ENCODE measurements around the gene C1QTNF9.
"Not testable (repeated sequence)": the region's sequence is repeated elsewhere in the genome, so short reads cannot be mapped to it uniquely, and the experiment has no call there.

The C1QTNF9 gene

GRCh38 chr13:24281188-24282008 lies 28.0 kb upstream of the C1QTNF9 start:
- no peak for DNase-seq (ENCODE audit: low read depth in 3 of 3, low spot score in 1 of 3)

DNA sequence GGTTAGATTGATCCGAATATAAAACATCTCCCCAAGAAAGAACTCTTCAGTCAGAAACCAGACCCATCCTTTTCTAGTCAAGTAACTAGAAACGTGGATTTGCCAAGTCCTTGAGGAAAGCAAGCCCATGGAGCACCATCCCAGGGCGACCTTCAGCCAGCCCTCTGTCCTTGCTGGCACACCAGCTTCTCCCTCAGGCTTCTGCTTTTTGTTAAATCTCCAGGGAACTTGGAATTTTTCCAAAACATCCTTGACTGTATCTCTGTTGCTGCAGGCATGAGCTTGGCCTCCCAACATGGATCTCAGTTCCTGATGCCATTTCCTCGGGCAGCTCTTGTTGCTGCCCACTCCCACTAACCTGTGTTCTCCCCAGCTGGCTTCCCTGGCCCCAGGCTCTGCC lies 27.1 kb upstream of the C1QTNF9 start:
- no peak for DNase-seq (ENCODE audit: low read depth in 3 of 3, low spot score in 1 of 3)

GRCh38 chr13:24284889-24285565 lies 24.4 kb upstream of the C1QTNF9 start:
- DNase-seq (ENCODE audit: low read depth in 3 of 3, low spot score in 1 of 3) = no peak

DNA sequence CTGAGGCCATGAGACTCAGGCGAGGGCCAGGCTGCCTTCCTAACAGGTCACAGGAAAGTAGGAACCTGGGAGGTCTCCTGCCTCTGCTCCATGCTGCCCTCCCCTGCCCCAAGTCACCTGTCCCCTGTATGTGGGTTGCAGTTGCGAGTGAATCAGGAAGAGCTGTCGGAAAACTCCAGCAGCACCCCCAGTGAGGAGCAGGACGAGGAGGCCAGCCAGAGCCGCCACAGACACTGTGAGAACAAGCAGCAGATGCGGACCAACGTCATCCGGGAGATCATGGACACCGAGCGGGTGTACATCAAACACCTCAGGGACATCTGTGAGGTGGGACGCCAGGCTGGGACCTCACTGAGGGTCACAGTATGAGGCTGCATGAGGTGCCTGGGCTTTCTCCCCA lies 22.8 kb upstream of the C1QTNF9 start:
- no peak for DNase-seq (ENCODE audit: low read depth in 3 of 3, low spot score in 1 of 3)

DNA sequence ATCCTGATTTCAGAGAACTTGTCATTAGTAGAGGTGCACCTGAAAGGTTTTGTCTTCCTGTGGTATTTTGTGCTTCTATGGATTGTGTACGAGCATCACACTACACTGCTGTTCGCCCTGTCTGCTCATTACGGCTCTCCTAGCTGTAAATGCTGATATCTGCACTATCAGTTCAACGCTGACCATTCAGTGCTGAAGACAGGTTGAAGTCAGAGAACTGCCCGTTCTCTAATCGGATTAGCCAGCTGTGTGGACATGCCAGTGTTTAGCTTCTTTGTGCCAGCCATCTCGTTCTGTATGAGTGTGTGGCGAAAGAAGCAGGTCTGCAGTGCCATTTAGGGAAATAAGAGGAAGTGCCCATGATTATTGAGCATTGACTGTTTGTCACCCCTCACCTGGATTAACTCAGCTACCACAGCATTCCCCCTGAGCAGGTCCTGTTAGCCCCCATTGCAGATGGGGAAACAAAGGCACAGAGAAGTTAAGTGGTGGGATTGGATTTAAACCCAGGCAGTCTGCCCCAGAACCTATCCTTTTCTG lies 21.6 kb upstream of the C1QTNF9 start:
- no peak for DNase-seq (ENCODE audit: low read depth in 3 of 3, low spot score in 1 of 3)

DNA sequence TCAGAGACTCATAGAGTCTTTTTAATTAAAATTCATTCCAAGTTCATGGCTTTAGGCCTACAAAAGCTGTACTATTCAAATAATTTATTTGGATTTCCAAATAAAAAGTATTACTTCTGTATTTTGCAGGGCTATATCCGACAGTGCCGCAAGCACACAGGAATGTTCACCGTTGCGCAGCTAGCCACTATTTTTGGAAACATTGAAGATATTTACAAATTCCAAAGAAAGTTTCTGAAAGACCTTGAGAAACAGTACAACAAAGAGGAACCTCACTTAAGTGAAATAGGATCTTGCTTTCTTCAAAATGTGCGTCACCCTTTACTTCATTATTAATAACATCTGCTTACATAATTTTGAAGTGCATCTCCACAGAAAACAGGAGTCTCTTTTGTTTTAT lies 20.5 kb upstream of the C1QTNF9 start:
- no peak for DNase-seq (ENCODE audit: low read depth in 3 of 3, low spot score in 1 of 3)

DNA sequence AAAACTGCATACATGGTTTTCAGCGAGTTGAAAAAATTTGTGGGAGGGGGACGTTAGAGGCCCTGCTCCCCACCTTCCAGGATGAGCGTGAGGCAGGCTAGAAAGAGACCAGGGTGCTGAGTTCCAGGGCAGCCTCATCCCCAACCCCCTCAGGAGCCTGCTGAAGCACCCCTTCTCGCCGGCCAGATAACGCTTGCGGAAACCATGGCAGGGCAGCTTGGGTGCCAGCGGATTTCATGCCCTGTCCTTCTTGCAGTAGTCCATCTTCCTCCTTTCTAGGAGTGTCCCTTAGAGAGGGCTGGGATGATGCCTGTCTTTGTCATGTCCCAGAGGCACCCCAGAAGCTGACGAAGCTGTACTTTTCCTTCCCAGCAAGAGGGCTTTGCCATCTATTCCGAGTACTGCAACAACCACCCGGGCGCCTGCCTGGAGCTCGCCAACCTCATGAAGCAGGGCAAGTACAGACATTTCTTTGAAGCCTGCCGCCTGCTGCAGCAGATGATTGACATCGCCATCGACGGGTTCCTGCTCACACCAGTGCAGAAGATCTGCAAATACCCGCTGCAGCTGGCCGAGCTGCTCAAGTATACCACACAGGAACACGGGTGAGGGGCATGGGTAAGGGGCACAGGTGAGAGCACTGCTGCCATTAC lies 19.0 kb upstream of the C1QTNF9 start:
- no peak for DNase-seq (ENCODE audit: low read depth in 3 of 3, low spot score in 1 of 3)

- DNase-seq (ENCODE audit: low read depth in 3 of 3, low spot score in 1 of 3) = no peak
Observed at GRCh38 chr13:24292481-24292880, 16.9 kb upstream of the C1QTNF9 start.

GRCh38 chr13:24293746-24294145 lies 15.6 kb upstream of the C1QTNF9 start:
- no peak for DNase-seq (ENCODE audit: low read depth in 3 of 3, low spot score in 1 of 3)

- DNase-seq (ENCODE audit: low read depth in 3 of 3, low spot score in 1 of 3) = no peak
Observed at GRCh38 chr13:24299488-24300114, 9.8 kb upstream of the C1QTNF9 start.

DNA sequence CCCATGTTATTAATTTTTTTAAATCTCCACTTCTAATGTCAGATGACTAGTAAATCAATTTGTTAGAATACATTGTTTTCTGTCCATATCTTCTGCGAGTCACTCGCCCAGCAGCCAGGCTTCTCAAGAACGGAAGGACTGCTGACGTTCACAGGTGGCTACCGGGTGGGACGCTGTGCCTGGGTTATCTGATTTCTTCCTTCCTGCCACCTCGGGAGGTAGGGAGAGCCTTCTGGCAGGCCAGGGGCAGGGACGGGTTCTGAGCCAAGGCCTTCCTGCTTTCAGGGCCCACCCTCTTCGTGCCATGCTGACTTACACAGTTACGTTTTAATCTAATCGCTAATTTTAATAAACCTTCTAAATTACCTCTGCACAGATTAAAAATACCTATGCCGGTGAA lies 7.9 kb upstream of the C1QTNF9 start:
- no peak for DNase-seq (ENCODE audit: low read depth in 3 of 3, low spot score in 1 of 3)

- no peak for DNase-seq (ENCODE audit: low read depth in 3 of 3, low spot score in 1 of 3)
Observed at GRCh38 chr13:24301911-24302310, 7.5 kb upstream of the C1QTNF9 start.

- DNase-seq (ENCODE audit: low read depth in 3 of 3, low spot score in 1 of 3) = no peak
Observed at GRCh38 chr13:24304620-24305019, 4.8 kb upstream of the C1QTNF9 start.

DNA sequence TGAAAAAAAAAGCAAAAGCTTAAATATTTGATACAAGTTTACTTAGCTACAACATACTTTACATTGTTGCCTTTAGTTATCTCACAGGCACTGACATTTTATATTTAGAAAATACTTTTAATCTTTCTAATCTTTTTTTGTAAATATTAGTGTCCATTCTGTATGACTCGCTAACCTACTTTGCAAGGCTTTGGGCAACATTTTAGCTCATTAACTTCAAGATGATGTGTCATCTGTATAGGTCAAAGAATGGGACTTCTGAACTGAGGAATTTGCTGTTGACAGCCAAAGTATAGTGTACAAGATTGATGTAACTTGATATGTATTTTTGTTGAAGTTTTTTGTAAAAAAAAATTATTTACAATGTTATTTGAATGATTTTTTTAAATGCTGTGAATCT lies 2.7 kb upstream of the C1QTNF9 start:
- no peak for DNase-seq (ENCODE audit: low read depth in 3 of 3, low spot score in 1 of 3)

DNA sequence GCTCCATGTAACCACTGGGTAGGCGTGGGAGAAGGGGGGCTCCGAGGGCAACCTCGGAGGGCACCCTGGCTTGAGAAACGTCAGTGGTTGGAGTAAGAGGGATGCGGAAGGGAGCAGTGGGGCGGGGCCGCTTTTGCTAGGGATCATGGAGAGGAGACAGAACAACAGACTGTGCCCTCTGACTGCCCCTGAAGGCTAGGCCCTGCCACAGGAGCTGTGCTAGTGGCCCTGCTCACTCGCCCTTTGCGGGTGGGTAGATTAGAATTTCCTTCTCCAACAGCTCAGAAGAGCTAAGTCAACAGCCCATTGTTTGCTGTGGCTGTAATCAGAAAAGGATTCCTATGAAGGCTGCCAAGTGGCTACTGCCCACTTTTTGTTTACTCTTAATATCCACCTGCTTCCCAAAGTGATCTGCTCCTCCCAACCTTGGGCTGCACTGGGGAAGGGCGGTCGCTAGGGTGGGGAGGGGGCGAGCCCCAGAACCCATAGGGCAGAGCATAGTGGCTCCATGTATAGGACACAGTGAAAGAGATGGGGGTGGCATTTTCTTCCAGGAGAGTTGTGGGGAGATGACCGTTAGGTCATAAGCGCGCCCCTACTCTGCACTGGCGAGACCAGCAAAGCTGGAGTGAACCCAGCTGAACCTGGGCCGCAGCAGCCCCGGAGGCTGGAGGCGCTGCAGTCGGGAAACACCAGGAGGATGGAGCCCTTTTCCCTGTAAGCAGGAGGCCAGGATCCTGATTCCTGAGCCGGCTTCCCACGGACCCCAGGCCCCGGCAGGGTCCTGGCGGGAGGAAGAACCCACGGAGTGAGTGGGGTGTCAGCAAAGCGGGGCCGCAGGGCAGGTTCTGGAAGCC lies 1.9 kb upstream of the C1QTNF9 start:
- DNase-seq (ENCODE audit: low read depth in 3 of 3, low spot score in 1 of 3) = no peak

- no peak for DNase-seq (ENCODE audit: low read depth in 3 of 3, low spot score in 1 of 3)
Observed at GRCh38 chr13:24308068-24308445, 1.3 kb upstream of the C1QTNF9 start.

DNA sequence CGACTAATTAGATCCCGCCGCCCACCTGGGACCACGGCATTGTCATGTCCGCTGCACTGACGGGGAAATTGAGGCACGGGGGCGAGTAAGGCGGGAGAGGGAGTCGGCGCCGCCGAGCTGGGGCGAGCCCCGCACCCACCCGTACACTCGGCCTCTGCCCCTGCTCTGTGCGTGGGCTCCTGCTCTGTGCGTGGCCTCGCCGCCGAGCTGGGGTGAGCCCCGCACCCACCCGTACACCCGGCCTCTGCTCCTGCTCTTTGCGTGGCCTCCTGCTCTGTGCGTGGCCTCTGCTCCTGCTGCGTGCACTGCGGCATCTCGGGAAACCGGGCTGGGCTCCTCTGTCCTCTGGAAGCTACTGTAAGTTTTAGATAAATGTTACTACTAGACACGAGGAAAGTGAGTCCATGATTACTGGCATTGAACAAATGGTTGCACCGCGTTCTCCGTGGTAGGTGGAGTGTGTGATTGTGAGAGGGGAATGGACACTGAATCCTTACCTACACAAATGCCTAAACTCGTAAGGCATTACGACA lies 826 bp upstream of the C1QTNF9 start:
- no peak for DNase-seq (ENCODE audit: low read depth in 3 of 3, low spot score in 1 of 3)

GRCh38 chr13:24313439-24313838 lies 4.1 kb downstream of the C1QTNF9 start:
- DNase-seq (ENCODE audit: low read depth in 3 of 3, low spot score in 1 of 3) = no peak

DNA sequence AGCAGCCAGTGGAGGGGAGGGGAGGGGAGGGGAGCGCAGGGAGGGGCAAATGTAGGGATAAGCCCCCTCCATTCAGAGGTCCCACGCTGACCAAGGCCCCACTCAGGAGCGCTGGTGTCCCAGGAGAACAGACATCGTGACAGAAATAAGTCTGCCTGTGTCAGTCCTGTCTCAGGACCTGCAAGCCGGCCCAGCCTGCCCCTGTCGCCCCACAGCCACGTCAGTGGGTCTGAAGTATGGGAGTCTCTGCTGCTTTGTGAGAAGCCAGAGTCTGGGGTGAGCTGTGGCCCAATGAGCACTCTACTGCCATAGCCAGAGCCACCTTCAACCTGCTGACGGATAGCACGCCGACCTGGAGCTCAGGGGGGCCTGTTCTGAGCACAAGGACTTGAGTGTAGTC lies 8.5 kb downstream of the C1QTNF9 start:
- DNase-seq (ENCODE audit: low read depth in 3 of 3, low spot score in 1 of 3) = not testable (repeated sequence)

- not testable (repeated sequence) for DNase-seq (ENCODE audit: low read depth in 3 of 3, low spot score in 1 of 3)
Observed at GRCh38 chr13:24318878-24319277, 9.5 kb downstream of the C1QTNF9 start.

Measured in stimulated activated CD4-positive, alpha-beta T cell treated with anti-CD3 and anti-CD28 coated beads, TNF-alpha, amount 100 ng/mL, for 1 hour (primary cell).